ENCODE data around the gene LSM10. TPM values are rescaled to one million over a fixed set of nuclear protein-coding genes. Genes with fewer than 3 reads are reported as not detected.

The LSM10 gene
- total and polyA plus RNA-seq, 9 of the 15 experiments (the other 6 are each of a cell fraction or from before 2014, with no cell fraction given): 13.2 to 146 (median 68.9) TPM

GRCh38 chr1:36400825-36401601 lies 3.3 kb upstream of the LSM10 start (continued):
- no peak for TF ChIP-seq ERF (CRISPR knock-in tag; IDR thresholded peaks at IDR 0.05)
- no peak for TF ChIP-seq HMG20B (CRISPR knock-in tag; IDR thresholded peaks at IDR 0.05)
- peak; percentile 79 for TF ChIP-seq RAD51 (IDR thresholded peaks at IDR 0.05; ENCODE audit: borderline replicate concordance, low read depth)
- no peak for TF ChIP-seq ZNF184 (CRISPR knock-in tag; IDR thresholded peaks at IDR 0.05)
- no peak for TF ChIP-seq ZNF780A (CRISPR knock-in tag; IDR thresholded peaks at IDR 0.05)
- TF ChIP-seq UBTF (IDR thresholded peaks at IDR 0.05; ENCODE audit: borderline replicate concordance in 1 of 2, low read depth in 2 of 2, low read length in 2 of 2): peak in 1 of 2 experiments; percentile 88; a peak in 2 of 4 replicates
- TF ChIP-seq ZNF124 (CRISPR knock-in tag; IDR thresholded peaks at IDR 0.05): no peak
- no peak for TF ChIP-seq CREB3 (tag; conservative IDR thresholded peaks at IDR 0.05; ENCODE audit: low read depth)
- TF ChIP-seq ZNF778 (CRISPR knock-in tag; IDR thresholded peaks at IDR 0.05): no peak
- peak; percentile 85 for TF ChIP-seq POLR2B (IDR thresholded peaks at IDR 0.05; ENCODE audit: low read depth, partially characterized antibody)
- TF ChIP-seq KLF1 (tag; IDR thresholded peaks at IDR 0.05): no peak
- no peak for TF ChIP-seq HMGN3 (IDR thresholded peaks at IDR 0.05; ENCODE audit: borderline replicate concordance, extremely low read depth, insufficient read length, low read depth, low read length)
- TF ChIP-seq ARID4B (CRISPR knock-in tag; IDR thresholded peaks at IDR 0.05): no peak
- TF ChIP-seq E2F8 (IDR thresholded peaks at IDR 0.05; ENCODE audit: low read depth, partially characterized antibody): peak; percentile 47
- TF ChIP-seq NONO (IDR thresholded peaks at IDR 0.05; ENCODE audit: low read depth in 2 of 2, low read length in 1 of 2): no peak

All from K562 (cell line).